HCT116 (cell line): ENCODE data around the gene SARS1. TPM values are rescaled to one million over a fixed set of nuclear protein-coding genes. Genes with fewer than 3 reads are reported as not detected.

ENCODE experiments used
- ATAC-seq: fragments of 200-7000 bp; cut with Tn5 transposase; 2 replicates; pipeline ENCODE4 v1.9.1; 2020; ENCODE audit warnings: mild to moderate bottlenecking, moderate library complexity
- BruUV-seq: library from RNA; stranded (reverse); fragments of 400-500 nt; replicated peaks from 2 replicates; lab custom pipeline; 2021; lab: Mats Ljungman, UMichigan
- CTCF ChIA-PET: fragments of 300-600 bp; sonication (Branson Sonifier 250); formaldehyde crosslinking; loops from one replicate; lab custom pipeline; 2021; ENCODE audit warnings: antibody characterized with exemption; lab: Charles Lee
- POLR2A ChIA-PET: fragments of 300-600, 350-600 bp; sonication (Branson Sonifier 250); formaldehyde crosslinking; loops from one replicate; lab custom pipeline; 2021; ENCODE audit warnings: antibody characterized with exemption; lab: Charles Lee
- RAD21 ChIA-PET, 2 experiments: fragments of 300-600 bp; sonication (Branson Sonifier 250); formaldehyde crosslinking; loops; one replicate each; lab custom pipeline; 2023; ENCODE audit warnings: low total read pairs in 2 of 2; ENCODE audit not compliant: uncharacterized antibody in 2 of 2, unreplicated experiment in 2 of 2, low non-redundant PET in 1 of 2; lab: Charles Lee
- DNase-seq: peaks from one replicate; pipeline ENCODE4 v3.0.0-alpha.2; 2010; ENCODE audit warnings: low read depth, low spot score
- H2AFZ ChIP-seq: fragments of 200-600 bp; shearing (Covaris generic), sonication (generic); 2 replicates; pipeline ENCODE4 v1.6.1; 2017; ENCODE audit warnings: low read depth, mixed run types, mixed read lengths, antibody characterized with exemption, low read length; ENCODE audit not compliant: poor library complexity, severe bottlenecking
- H3K27ac ChIP-seq: 2 replicates; pipeline ENCODE4 v1.5.1; 2012; ENCODE audit warnings: low read depth, low read length
- H3K27me3 ChIP-seq: fragments of 200-600 bp; sonication (generic); 2 replicates; pipeline ENCODE4 v1.6.1; 2016; ENCODE audit warnings: mixed run types, low read length, mixed read lengths; ENCODE audit not compliant: insufficient read depth
- H3K36me3 ChIP-seq, 2 experiments: fragments of 200-500 bp in 1 of 2; fragments of 200-600 bp in 1 of 2; sonication (Bioruptor generic) in 1 of 2; sonication (generic) in 1 of 2; 2 replicates each; pipeline versions ENCODE4 v1.5.1 to v1.6.1; 2014 to 2016; ENCODE audit warnings: low read length in 2 of 2, inconsistent platforms in 1 of 2, mixed read lengths in 1 of 2, mixed run types in 1 of 2; ENCODE audit not compliant: insufficient read depth in 2 of 2, control insufficient read depth in 1 of 2
- H3K4me1 ChIP-seq, 2 experiments: fragments of 200-600 bp in 1 of 2; sonication (generic) in 1 of 2; 2 replicates each; pipeline versions ENCODE4 v1.5.1 to v1.6.1; 2012 to 2017; ENCODE audit warnings: low read length in 2 of 2, inconsistent platforms in 1 of 2, mild to moderate bottlenecking in 1 of 2, mixed read lengths in 1 of 2, mixed run types in 1 of 2, moderate library complexity in 1 of 2; ENCODE audit not compliant: insufficient read depth in 2 of 2, control insufficient read depth in 1 of 2
- H3K4me2 ChIP-seq: fragments of 200-600 bp; sonication (generic); 2 replicates; pipeline ENCODE4 v1.6.1; 2017; ENCODE audit warnings: mixed run types, low read length, mixed read lengths
- H3K4me3 ChIP-seq, 2 experiments: fragments of 200-600 bp in 1 of 2; sonication (generic) in 1 of 2; replicated peaks in 1 of 2; 2 replicates each; pipeline ENCODE4 v1.5.1; 2011 to 2016; ENCODE audit warnings: low read length in 2 of 2, control low read depth in 1 of 2, low read depth in 1 of 2, mild to moderate bottlenecking in 1 of 2, mixed read lengths in 1 of 2, mixed run types in 1 of 2
- H3K79me2 ChIP-seq: fragments of 200-600 bp; sonication (generic); 2 replicates; pipeline ENCODE4 v1.6.1; 2017; ENCODE audit warnings: mild to moderate bottlenecking, mixed run types, low read length, moderate library complexity, mixed read lengths; ENCODE audit not compliant: insufficient read depth
- H3K9ac ChIP-seq: fragments of 200-600 bp; sonication (generic); 2 replicates; pipeline ENCODE4 v1.6.1; 2016; ENCODE audit warnings: low read length, mixed read lengths
- H3K9me2 ChIP-seq: fragments of 200-600 bp; sonication (generic), shearing (Covaris generic); 2 replicates; pipeline ENCODE4 v1.6.1; 2017; ENCODE audit warnings: mixed run types, mild to moderate bottlenecking, moderate library complexity; ENCODE audit not compliant: insufficient read depth
- H3K9me3 ChIP-seq, 2 experiments: fragments of 200-500 bp in 1 of 2; fragments of 200-600 bp in 1 of 2; sonication (Bioruptor generic) in 1 of 2; sonication (generic) in 1 of 2; 2 replicates each; pipeline ENCODE4 v1.6.1; 2014 to 2017; ENCODE audit warnings: low read length in 2 of 2, mixed read lengths in 2 of 2, inconsistent platforms in 1 of 2, low read depth in 1 of 2, mild to moderate bottlenecking in 1 of 2, mixed run types in 1 of 2, moderate library complexity in 1 of 2; ENCODE audit not compliant: control insufficient read depth in 1 of 2, insufficient read depth in 1 of 2
- H4K20me1 ChIP-seq: fragments of 200-600 bp; sonication (generic), shearing (Covaris generic); 2 replicates; pipeline ENCODE4 v1.6.1; 2017; ENCODE audit warnings: mixed run types, mild to moderate bottlenecking, moderate library complexity; ENCODE audit not compliant: insufficient read depth
- CBX3 ChIP-seq: IDR thresholded peaks from 2 replicates; pipeline ENCODE4 v1.6.1; 2012; ENCODE audit warnings: low read depth
- CEBPB ChIP-seq: IDR thresholded peaks from 2 replicates; pipeline ENCODE4 v1.6.1; 2012; ENCODE audit warnings: low read depth
- EZH2 ChIP-seq: fragments of 200-600 bp; sonication (generic); IDR thresholded peaks from 2 replicates; pipeline ENCODE4 v1.6.1; 2017; ENCODE audit warnings: antibody characterized with exemption, mixed run types
- EZH2phosphoT487 ChIP-seq: fragments of 200-600 bp; IDR thresholded peaks from 2 replicates; pipeline ENCODE4 v1.6.1; 2018; ENCODE audit warnings: antibody characterized with exemption, borderline replicate concordance
- JUND ChIP-seq: IDR thresholded peaks from 2 replicates; pipeline ENCODE4 v1.6.1; 2012
- POLR2A ChIP-seq: IDR thresholded peaks from 2 replicates; pipeline ENCODE4 v1.7.0; 2011; ENCODE audit warnings: borderline replicate concordance; ENCODE audit not compliant: insufficient read depth, insufficient read length; ENCODE audit errors: extremely low read depth
- RAD21 ChIP-seq: IDR thresholded peaks from 2 replicates; pipeline ENCODE4 v1.6.1; 2012; ENCODE audit warnings: low read depth, mild to moderate bottlenecking
- SP1 ChIP-seq: IDR thresholded peaks from 2 replicates; pipeline ENCODE4 v1.6.1; 2012; ENCODE audit warnings: low read depth
- SRF ChIP-seq: IDR thresholded peaks from 2 replicates; pipeline ENCODE4 v1.6.1; 2012; ENCODE audit warnings: low read depth
- TCF7L2 ChIP-seq: IDR thresholded peaks from 2 replicates; pipeline ENCODE4 v1.7.0; 2011; ENCODE audit warnings: borderline replicate concordance, inconsistent platforms; ENCODE audit not compliant: insufficient read depth, insufficient read length; ENCODE audit errors: extremely low read depth
- YY1 ChIP-seq: IDR thresholded peaks from 2 replicates; pipeline ENCODE4 v1.6.1; 2011; ENCODE audit warnings: low read length, low read depth, moderate library complexity, mild to moderate bottlenecking; ENCODE audit not compliant: insufficient replicate concordance; ENCODE audit errors: extremely low read depth
- ZFX ChIP-seq: fragments of 450-650 bp; IDR thresholded peaks from 2 replicates; pipeline ENCODE4 v1.6.1; 2017
- ZNF274 ChIP-seq: fragments of 200-500 bp; sonication (Bioruptor generic); IDR thresholded peaks from 2 replicates; pipeline ENCODE4 v1.6.1; 2014; ENCODE audit warnings: mild to moderate bottlenecking, low read depth, low read length, inconsistent platforms
- intact Hi-C: fragments of 100-400 bp; cut with micrococcal nuclease; formaldehyde crosslinking; loops from 2 replicates; pipeline ENCODE4 v1.10.0; 2022
- total RNA-seq: library from RNA; stranded (reverse); gene quantifications from one replicate; pipeline ENCODE4 v1.2.1, GENCODE V29; 2021; ENCODE audit not compliant: unreplicated experiment
- TF ChIP-seq, protein P1 (sequence below): IDR thresholded peaks from 2 replicates; pipeline ENCODE4 v1.6.1; 2011; ENCODE audit warnings: mild to moderate bottlenecking, low read length, moderate library complexity; ENCODE audit not compliant: insufficient replicate concordance; ENCODE audit errors: extremely low read depth
- TF ChIP-seq, protein P2 (sequence below): IDR thresholded peaks from 2 replicates; pipeline ENCODE4 v1.6.1; 2012
- TF ChIP-seq, protein P3 (sequence below): IDR thresholded peaks from 2 replicates; pipeline ENCODE4 v1.6.1; 2012
- TF ChIP-seq, protein P4 (sequence below): IDR thresholded peaks from 2 replicates; pipeline ENCODE4 v1.6.1; 2012; ENCODE audit warnings: low read depth

The SARS1 gene
- total RNA-seq, 1 experiment from 2014 or later = 206 TPM

DNA sequence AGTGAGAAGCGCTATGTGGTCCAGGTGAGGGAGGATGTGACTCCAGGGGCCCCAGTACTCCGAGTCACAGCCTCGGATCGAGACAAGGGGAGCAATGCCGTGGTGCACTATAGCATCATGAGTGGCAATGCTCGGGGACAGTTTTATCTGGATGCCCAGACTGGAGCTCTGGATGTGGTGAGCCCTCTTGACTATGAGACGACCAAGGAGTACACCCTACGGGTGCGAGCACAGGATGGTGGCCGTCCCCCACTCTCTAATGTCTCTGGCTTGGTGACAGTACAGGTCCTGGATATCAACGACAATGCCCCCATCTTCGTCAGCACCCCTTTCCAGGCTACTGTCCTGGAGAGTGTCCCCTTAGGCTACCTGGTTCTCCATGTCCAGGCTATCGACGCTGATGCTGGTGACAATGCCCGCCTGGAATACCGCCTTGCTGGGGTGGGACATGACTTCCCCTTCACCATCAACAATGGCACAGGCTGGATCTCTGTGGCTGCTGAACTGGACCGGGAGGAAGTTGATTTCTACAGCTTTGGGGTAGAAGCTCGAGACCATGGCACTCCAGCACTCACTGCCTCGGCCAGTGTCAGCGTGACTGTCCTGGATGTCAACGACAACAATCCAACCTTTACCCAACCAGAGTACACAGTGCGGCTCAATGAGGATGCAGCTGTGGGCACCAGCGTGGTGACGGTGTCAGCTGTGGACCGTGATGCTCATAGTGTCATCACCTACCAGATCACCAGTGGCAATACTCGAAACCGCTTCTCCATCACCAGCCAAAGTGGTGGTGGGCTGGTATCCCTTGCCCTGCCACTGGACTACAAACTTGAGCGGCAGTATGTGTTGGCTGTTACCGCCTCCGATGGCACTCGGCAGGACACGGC, 37.8 kb downstream of the SARS1 start (continued):
- TF ChIP-seq POLR2A (no peak), CEBPB (no peak), SP1 (no peak)

DNA sequence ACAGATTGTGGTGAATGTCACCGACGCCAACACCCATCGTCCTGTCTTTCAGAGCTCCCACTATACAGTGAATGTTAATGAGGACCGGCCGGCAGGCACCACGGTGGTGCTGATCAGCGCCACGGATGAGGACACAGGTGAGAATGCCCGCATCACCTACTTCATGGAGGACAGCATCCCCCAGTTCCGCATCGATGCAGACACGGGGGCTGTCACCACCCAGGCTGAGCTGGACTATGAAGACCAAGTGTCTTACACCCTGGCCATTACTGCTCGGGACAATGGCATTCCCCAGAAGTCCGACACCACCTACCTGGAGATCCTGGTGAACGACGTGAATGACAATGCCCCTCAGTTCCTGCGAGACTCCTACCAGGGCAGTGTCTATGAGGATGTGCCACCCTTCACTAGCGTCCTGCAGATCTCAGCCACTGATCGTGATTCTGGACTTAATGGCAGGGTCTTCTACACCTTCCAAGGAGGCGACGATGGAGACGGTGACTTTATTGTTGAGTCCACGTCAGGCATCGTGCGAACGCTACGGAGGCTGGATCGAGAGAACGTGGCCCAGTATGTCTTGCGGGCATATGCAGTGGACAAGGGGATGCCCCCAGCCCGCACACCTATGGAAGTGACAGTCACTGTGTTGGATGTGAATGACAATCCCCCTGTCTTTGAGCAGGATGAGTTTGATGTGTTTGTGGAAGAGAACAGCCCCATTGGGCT, 38.6 kb downstream of the SARS1 start:
- Histone ChIP-seq H3K36me3 (no peaks in the 10 kb centered on the region), H2AFZ (no peak overlapping the region), H3K9ac (no peak overlapping the region), H4K20me1 (no peaks in the 10 kb centered on the region), H3K9me3 (no peaks in the 10 kb centered on the region), H3K9me2 (no peaks in the 10 kb centered on the region), H3K27me3 (no peaks in the 10 kb centered on the region), H3K4me1 (peaks cover 8 to 23% of the 10 kb centered on the region in 2 experiments; a peak in 3 of 4 replicates), H3K4me3 (no peak overlapping the region), H3K79me2 (no peaks in the 10 kb centered on the region), H3K4me2 (no peak overlapping the region), H3K27ac (no peak overlapping the region)
- BruUV-seq = no TSS peak
- RAD21 ChIA-PET = no interaction called here
- intact Hi-C loops = no loop called here
- no peak for ATAC-seq
- no peak for DNase-seq
- POLR2A ChIA-PET = no interaction called here
- CTCF ChIA-PET = interaction anchor here (1.6 kb wide), 1 partner anchor 147 kb away, joined by 4 read pairs; no protein-coding TSS in a partner anchor
- no peak for TF ChIP-seq EZH2
- no peak for TF ChIP-seq ZFX
- TF ChIP-seq, protein P1, sequence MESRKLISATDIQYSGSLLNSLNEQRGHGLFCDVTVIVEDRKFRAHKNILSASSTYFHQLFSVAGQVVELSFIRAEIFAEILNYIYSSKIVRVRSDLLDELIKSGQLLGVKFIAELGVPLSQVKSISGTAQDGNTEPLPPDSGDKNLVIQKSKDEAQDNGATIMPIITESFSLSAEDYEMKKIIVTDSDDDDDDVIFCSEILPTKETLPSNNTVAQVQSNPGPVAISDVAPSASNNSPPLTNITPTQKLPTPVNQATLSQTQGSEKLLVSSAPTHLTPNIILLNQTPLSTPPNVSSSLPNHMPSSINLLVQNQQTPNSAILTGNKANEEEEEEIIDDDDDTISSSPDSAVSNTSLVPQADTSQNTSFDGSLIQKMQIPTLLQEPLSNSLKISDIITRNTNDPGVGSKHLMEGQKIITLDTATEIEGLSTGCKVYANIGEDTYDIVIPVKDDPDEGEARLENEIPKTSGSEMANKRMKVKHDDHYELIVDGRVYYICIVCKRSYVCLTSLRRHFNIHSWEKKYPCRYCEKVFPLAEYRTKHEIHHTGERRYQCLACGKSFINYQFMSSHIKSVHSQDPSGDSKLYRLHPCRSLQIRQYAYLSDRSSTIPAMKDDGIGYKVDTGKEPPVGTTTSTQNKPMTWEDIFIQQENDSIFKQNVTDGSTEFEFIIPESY = no peak
- TF ChIP-seq, protein P2, sequence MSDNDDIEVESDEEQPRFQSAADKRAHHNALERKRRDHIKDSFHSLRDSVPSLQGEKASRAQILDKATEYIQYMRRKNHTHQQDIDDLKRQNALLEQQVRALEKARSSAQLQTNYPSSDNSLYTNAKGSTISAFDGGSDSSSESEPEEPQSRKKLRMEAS = no peak
- TF ChIP-seq, protein P3, sequence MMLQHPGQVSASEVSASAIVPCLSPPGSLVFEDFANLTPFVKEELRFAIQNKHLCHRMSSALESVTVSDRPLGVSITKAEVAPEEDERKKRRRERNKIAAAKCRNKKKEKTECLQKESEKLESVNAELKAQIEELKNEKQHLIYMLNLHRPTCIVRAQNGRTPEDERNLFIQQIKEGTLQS = no peak
- no peak for TF ChIP-seq ZNF274
- no peak for TF ChIP-seq CEBPB
- TF ChIP-seq POLR2A = no peak
- TF ChIP-seq SRF = no peak
- TF ChIP-seq EZH2phosphoT487 = no peak
- TF ChIP-seq RAD21 = no peak
- no peak for TF ChIP-seq YY1
- TF ChIP-seq CBX3 = no peak
- TF ChIP-seq, protein P4, sequence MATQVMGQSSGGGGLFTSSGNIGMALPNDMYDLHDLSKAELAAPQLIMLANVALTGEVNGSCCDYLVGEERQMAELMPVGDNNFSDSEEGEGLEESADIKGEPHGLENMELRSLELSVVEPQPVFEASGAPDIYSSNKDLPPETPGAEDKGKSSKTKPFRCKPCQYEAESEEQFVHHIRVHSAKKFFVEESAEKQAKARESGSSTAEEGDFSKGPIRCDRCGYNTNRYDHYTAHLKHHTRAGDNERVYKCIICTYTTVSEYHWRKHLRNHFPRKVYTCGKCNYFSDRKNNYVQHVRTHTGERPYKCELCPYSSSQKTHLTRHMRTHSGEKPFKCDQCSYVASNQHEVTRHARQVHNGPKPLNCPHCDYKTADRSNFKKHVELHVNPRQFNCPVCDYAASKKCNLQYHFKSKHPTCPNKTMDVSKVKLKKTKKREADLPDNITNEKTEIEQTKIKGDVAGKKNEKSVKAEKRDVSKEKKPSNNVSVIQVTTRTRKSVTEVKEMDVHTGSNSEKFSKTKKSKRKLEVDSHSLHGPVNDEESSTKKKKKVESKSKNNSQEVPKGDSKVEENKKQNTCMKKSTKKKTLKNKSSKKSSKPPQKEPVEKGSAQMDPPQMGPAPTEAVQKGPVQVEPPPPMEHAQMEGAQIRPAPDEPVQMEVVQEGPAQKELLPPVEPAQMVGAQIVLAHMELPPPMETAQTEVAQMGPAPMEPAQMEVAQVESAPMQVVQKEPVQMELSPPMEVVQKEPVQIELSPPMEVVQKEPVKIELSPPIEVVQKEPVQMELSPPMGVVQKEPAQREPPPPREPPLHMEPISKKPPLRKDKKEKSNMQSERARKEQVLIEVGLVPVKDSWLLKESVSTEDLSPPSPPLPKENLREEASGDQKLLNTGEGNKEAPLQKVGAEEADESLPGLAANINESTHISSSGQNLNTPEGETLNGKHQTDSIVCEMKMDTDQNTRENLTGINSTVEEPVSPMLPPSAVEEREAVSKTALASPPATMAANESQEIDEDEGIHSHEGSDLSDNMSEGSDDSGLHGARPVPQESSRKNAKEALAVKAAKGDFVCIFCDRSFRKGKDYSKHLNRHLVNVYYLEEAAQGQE = no peak
- TF ChIP-seq JUND = no peak
- no peak for TF ChIP-seq TCF7L2
